ENCODE data around the gene MOXD1. TPM values are rescaled to one million over a fixed set of nuclear protein-coding genes. Genes with fewer than 3 reads are reported as not detected.
"Not testable (repeated sequence)": the region's sequence is repeated elsewhere in the genome, so short reads cannot be mapped to it uniquely, and the experiment has no call there.

MOXD1 gene
- total RNA-seq, 1 donor from 2014 or later, result 31.4 TPM

DNA sequence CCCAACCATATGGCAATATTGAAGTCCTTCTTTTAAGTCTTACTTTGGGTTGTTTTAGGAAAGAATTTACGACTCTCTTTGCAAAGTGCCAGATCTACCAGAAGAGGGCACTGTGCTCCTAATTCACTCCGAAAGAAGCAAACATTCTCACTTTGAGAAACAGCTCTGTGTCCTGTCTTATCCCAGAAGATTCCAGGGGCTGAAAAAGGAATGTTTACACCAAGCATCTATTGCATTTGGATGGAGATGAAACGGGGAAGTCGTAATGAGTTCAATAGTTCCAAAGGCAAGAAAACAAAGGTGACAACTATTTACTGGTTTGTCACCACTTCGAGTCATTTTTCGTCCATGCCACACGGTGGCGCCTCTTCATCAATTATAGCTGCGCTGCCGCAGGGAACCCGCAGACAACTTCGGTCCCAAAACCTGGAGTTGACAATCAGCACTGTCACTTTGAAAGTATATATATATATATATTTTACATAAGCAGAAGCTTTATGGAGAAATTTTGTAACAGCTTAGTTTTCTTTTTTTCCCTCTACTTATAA, 121.6 kb downstream of the MOXD1 start:
- peak; percentile 73 for ATAC-seq

DNA sequence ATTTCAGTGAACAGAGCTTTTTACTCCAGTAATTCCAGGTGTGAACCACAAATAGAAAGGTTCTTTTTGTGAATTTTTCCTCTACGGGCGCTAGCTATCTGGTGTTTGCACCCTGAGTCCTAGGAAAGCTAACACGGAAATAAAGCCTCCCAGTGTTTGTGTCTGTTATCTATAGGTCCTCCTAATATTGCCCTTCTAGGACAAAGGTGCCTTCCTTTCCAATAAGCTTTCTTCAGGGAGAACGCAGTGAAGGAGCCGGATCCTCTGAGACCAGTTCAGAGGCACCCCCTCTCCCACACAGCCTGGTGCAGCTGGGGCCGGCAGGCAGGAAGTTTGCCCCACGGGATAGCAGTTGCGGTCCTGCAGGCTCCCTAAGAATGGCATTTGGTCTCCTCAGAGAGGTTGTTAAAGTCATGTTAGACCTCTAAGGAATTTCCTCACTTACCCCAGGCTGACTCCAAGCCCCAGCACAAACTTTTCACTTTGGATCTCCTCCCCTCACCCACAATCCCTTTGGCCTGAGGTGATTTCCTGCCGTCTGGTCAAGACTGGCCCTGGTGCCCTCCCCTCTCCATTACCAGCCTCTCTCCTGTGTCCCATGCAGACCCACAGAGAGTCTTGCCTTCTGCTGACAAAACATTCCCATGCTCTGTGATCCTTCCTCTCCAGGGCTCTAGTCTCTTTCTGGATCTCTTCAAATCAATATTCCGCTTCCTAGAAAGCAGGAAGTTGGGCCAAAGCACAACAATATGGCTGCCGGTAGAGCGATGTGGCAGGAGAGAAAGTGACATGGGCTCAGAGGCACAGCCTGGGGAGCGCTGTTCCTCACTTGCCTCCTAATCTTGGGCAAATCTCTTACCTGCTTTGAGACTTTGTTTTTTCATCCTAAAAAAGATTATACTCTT, 126.0 kb downstream of the MOXD1 start:
- no peak for ATAC-seq

DNA sequence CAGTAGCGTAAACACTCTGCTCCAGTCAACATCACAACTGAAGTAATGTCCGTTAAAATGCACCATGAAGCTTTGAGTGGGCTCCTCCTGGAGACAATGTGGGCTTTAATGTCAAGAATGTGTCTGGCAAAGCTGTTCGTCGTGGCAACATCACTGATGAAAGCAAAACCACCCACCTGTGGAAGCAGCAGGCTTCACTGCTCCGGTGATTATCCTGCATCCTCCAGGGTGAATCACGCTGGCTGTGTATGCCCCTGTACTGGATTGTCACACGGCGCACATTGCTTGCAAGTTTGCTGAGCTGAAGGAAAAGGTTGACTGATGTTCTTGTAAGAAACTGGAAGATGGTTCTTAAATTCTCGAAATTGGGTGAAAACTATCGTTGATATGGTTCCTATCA, 128.5 kb downstream of the MOXD1 start:
- ATAC-seq, result no peak

DNA sequence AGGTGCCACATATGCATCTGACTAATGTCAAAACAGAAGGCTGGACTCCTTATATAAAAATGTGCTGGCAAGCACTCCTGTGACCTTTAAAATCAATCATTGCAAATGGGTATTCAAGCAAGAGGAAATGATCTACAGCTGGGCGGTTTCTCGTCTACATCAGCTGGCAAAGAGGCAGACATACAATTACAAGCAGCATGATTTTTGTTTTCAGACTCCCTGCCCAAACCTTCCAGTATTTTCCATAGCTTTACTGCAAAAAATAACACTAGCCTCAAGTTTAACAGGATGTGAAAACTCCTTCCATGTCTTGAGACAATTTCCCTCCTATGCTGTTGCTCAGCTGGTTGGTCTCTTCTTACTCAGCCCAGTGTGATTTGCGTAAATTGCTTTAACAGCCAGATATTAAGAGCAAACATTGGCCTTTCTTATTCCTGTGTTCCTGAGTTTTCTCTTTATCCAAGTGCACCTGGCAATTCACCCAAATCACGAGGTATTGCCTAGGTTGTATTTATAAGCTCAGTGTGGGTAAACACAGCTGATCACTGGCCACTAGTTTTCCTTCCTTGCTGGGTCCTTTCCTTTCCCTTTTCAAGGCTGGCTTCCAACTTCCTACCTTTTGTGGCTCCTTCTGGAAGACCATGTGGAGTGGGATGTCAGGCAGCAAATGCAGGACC, 130.4 kb downstream of the MOXD1 start:
- no peak for ATAC-seq

DNA sequence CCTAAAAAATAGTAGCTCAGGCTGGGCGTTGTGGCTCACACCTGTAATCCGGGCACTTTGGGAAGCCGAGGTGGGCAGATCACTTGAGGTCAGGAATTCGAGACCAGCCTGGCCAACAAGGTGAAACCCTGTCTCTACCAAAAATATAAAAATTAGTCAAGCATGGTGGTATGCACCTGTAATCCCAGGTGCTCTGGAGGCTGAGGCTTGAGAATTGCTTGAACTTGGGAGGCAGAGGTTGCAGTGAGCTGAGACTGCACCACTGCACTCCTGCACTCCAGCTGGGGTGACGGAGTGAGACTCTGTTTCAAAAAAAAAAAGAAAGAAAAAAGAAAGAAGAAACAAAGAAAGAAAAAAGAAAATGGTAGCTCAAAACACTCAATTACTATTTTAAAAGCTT, 132.6 kb downstream of the MOXD1 start:
- ATAC-seq, result not testable (repeated sequence)

DNA sequence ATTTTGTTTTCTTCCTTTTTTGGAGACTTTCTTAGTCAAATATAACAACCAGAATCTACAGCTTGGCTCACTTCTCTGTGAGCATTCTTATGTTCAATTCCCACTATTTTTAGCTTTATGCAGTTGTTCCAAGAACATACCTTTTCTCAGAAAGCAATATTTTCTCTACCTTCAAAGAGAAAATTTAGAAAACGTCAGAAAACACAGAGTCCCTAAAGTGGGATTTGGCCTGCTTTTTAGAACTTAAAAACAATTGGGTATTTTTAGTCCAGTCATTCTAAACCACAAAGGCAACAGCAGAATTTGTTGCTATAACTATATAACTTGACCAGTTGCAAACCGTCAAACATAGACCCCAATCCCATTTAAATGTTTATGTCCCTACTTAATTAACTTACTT, 133.1 kb downstream of the MOXD1 start:
- no peak for ATAC-seq

DNA sequence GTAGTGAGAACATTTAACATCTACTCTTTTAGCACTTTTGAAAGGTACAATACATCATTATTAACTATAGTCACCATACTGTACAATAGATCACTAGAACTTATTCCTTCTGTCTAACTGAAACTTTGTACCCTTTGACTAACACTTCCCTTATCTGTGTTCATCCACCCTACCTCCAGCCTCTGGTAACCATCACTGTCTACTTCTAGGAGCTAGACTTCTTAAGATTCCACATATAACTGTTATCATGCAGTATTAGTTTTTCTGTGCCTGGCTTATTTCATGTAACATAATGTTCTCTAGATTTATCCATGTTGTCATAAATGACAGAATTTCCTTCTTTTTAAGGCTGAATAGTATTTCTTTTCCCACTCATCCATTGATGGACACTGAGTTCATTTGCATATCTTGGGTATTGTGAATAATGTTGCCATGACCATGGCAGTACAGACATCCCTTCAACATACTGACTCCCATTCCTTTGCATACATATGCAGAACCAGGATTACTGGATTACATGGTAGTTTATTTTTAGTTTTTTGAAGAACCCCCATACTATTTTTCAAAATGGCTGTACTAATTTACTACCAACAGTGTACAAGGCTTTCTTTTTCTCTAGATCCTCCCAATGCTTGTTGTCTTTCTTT, 135.7 kb downstream of the MOXD1 start:
- no peak for ATAC-seq

DNA sequence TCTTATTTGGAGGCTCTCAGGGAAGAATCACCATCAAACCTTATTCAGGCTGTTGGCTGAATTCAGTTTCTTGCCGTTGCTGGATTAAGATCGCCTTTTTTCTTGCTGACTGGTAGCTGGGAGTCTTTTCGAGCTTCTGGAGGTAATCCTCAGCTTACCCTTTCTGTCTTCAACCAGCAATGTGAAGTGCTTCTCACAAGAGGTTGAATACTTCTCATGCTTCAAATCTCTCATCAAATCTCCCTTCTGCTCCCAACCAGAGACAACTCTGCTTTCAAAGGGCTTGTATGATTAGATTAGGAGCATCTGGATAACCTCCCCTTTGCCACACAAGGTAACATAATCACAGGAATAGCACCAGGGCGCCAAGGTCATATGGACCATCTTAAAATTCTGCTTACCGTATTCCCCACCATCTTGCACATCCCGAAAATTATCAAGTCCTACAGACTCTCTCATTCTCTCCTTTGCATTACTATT, 137.2 kb downstream of the MOXD1 start:
- ATAC-seq, result no peak

DNA sequence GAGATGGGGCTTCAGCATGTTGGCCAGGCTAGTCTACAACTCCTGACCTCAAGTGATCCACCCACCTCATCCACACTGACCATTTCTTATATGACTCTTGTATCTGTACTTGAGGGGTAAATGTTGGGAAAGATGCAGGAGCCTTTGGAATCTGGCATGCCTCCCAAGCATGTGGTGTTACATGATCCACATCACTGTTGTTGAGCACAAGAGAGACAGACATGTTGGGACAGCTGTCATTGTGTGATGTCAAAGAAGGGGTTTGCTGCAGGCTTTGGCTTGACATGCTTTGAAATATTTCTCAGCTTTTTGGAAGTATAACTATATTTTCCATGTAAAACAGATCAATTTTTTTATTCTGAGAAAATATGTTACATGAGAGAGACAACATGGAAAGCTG, 139.9 kb downstream of the MOXD1 start:
- no peak for ATAC-seq

DNA sequence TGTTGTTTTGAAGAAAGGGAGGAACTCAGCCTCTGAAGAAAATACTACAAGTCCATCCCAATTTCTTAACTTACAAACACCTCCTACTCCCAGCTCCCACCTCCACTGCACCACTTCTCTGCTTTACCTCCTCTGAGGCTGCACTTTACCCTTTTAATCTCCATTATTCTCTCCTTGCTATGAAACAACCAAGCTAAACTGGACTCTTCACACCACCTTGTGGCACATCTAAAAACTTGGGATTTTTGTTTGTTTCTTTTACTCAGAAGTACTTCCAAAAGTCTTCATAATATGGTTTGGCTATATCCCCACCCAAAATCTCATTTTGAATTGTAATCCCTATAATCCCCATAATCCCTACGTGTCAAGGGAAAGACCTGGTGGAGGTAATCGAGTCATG, 142.2 kb downstream of the MOXD1 start:
- ATAC-seq, result peak; percentile 15

DNA sequence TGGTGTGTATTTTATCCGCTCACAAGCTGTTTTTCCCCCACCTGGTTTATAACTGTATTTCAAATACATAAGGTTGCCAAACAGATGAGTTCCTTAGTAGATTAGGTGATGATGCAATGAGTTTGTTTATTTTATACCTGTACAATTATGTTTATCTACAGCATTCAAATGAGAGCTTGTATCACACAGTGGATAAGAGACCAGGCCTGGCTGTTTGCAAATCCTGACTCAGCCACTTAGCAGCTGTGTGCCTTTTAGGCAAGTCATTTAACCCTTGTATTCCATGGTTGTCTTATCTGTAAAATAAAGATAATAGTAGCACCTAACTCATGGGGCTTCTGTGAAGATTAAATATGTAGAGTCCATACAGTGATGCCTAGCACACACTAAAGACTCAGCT, 143.7 kb downstream of the MOXD1 start:
- ATAC-seq, result no peak

DNA sequence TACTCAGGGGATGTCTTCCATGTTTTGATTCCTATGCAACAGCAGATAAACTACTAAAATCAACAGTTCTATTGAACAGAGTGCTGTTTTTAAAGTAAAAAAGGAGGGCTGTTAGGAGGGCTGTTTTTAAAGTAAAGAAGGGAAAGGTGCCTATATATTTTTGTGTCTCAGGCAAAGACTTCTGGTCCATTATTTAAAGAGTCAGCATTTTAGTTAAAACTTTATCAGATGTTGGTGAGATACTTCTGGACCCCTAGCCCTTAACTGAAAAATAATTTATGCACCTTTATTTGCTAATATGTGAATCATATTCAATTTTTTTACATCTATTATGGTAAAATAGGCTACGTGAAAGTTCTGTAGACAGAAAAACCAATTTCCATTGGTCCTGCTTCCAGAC, 144.8 kb downstream of the MOXD1 start:
- ATAC-seq, result no peak

DNA sequence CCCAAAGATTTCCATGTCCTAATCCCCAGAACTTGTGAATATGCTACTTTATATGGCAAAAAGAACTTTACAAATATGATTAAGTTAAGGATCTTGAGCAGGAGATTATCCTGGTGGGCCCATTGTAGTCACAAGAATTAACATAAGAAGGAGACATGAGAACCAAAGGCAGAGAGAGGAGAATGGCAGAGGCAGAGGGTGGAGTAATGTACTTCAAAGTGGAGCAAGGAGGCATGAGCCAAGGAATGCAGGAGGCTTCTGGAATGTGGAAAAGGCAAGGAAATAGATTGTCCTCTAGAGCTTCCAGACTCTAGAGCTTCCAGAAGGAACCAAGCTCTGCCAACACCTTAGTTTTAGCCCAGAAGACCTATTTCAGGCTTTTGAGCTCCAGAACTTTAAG, 147.4 kb downstream of the MOXD1 start:
- no peak for ATAC-seq

DNA sequence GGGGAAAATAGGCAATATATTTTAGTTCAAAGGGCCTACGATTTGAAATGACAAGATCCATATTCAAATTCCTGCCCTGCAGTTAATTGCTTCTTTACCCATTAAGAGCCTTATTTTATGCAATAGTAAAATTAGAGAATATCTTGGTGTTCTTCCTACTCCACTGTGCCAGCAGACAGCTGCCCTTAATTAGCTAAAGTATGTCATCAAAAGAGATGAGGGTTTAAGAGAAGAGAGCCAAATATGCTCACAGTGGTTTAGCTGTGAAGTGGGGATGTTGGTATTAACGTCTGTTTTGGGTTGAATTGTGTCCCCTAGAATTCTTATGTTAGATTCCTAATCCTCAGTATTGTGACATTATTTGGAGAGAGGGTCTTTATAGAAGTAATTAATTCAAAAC, 148.1 kb downstream of the MOXD1 start:
- ATAC-seq, result no peak

DNA sequence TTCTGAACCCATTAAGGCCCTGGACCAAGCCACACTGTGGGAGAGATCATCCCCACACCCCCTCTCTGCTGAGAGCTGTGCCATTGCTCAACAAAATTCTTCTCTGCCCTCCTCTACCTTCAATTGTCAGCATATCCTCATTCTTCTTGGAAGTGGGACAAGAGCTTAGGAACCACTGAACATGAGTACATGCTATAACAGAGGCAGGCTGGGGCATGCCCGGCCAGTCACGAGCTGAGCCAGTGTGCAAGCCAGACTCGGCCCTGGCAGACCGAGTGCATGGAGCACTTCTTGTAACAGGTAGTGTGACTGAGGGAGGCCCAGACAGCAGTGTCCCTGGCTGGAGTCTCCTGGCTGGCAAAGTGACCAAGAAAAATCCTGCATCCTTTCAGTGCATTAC, 149.2 kb downstream of the MOXD1 start:
- ATAC-seq, result peak; percentile 97

DNA sequence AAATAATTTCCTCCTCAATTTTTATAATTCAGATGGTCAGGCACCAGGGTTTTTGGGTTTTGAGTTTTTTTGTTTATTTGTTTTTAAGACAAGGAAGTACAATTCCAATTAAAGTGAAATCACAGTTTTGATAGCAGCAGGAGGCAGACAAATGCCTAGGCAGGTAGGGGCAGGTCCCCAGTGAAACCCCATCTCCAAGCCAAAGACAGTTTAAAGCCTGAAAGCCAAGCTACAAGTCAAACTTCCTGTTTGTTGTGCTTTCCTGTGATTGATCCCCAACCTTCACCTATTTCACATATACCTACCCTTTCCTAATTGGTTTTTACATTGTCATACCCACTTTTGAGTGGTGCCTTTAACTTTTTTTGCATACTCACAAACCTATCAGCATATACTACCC, 149.6 kb downstream of the MOXD1 start:
- ATAC-seq, result peak; percentile 34

DNA sequence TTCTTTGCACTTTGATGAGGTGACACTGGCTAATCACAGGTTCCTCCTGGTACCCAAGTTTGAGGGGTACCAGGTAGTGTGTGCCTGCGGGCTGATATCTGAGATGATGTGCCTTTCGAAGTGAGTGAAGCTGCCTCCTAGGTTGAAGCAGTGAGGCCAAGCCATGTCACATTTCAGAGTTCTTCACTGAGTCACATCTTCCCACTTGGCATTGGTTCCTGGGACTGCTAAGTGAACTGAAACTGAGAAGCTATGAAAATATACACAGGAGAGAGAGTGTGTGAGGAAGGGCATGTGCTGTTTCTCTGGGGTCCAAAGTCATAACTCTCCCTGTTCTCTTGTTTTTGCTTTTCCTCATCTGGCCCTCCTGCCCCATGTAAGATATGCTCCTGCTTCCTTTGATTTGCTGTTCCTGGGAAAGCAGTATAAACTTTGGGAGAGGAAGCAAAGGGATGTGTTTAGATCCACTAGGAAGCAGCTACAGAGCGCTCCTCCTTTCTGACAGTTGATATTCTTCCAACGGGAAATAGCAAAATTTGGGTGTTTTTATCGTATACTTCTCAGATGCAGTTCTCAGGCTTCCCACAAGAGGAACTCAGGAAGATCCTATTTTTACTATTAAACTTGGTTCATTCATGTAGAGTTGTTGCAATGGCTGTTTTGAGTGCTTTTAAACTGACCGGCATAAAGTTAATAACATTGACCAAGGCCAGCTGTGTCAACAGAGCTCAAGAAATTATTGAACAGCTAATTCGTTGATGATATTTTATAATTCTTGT, 153.7 kb downstream of the MOXD1 start:
- ATAC-seq, result no peak

DNA sequence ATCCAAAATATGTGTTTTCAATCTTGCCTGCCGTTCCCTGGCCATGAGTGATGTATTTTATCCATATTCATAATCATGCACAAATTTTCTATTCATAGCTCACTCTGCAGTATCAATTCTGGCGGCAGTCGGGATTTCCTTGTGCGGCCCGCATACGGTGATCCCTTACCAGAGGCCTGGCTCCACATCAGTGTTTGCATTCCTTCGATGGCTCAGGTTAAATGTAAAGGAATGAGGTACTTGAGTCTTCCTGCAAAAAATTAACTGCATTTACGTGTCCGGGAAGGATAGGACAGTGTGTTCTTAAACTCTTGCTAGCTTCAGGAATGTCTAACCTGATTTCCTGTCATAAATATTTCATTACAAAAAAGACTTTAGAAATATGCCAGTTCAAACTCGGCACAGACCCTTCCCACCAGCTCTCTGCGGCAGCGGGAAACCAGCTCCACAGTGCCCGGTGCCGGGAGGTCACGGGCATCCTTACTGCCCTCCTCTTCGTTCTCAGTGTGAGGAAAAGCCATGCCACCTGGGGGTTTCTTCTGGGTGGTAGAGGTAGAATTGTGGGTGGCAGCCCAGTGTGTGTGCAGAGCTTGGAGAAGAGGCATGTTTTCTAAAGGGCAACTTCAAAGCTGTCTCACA, 154.5 kb downstream of the MOXD1 start:
- ATAC-seq, result no peak

DNA sequence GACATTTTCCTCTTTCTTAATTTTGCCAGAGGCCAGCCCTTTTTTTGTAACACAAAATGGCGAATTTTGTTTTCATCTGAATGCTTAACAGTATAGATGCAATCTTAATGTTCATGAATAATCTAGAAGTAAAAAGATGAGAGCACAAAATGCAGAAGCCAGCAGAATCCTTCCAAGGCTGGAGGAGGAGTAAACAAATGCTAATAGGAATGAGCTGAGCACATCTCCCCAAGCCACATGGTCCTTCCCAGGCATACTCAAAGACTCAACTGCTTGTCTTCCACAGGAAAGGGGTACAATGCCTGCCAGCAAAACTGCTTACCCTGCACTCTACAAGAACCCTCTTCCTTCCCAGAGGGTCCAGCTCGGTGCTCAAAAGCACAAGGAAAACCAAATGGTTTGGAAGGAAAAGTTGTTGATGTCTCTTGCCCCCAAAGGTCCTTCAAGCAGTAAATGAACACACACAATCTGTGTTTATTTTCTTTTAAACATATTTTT, 155.1 kb downstream of the MOXD1 start:
- ATAC-seq, result no peak

Data from esophagus mucosa (tissue), 1 donor.